Thoracic aorta (tissue), 2 donors: ENCODE measurements around the gene A2M. TPM values are rescaled to one million over a fixed set of nuclear protein-coding genes. Genes with fewer than 3 reads are reported as not detected.

ENCODE experiments used
- ATAC-seq: fragments of 150-250 bp; one replicate; pipeline ENCODE4 v1.8.0; 2017; ENCODE audit warnings: low read depth; ENCODE audit not compliant: insufficient number of reproducible peaks, low FRiP score
- DNase-seq: peaks from one replicate; pipeline ENCODE4 v3.0.0-alpha.2; 2020; ENCODE audit warnings: low spot score
- H3K27ac ChIP-seq, 2 donors: fragments of 200-600 bp; sonication (generic); 1 replicate in 1 of 2; 2 replicates in 1 of 2; pipeline ENCODE4 v1.5.1; 2016; ENCODE audit warnings: mild to moderate bottlenecking in 2 of 2, moderate library complexity in 2 of 2
- H3K27me3 ChIP-seq: fragments of 200-600 bp; sonication (generic); replicated peaks from 2 replicates; pipeline ENCODE4 v1.6.0; 2016; ENCODE audit warnings: mild to moderate bottlenecking; ENCODE audit not compliant: insufficient read depth
- H3K36me3 ChIP-seq: fragments of 200-600 bp; sonication (generic); one replicate; pipeline ENCODE4 v1.5.1; 2016
- H3K4me1 ChIP-seq, 2 donors: fragments of 200-600 bp; sonication (generic); 1 replicate in 1 of 2; 2 replicates in 1 of 2; pipeline versions ENCODE4 v1.5.1 to v1.6.0; 2016; ENCODE audit warnings: low read depth in 2 of 2, mild to moderate bottlenecking in 1 of 2; ENCODE audit not compliant: control insufficient read depth in 1 of 2
- H3K4me3 ChIP-seq: fragments of 200-600 bp; sonication (generic); 2 replicates; pipeline ENCODE4 v1.5.1; 2016; ENCODE audit warnings: mild to moderate bottlenecking
- H3K9me3 ChIP-seq: fragments of 200-600 bp; sonication (generic); 2 replicates; pipeline ENCODE4 v1.5.1; 2016
- total RNA-seq, 2 donors: library from RNA; depleted of rRNA; stranded (reverse); fragments of >200 nt; gene quantifications; one replicate each; pipeline versions ENCODE4 v1.1.0 to v1.2.3, GENCODE V29; 2016
- TF ChIP-seq, protein P1 (sequence below): fragments of 200-600 bp; sonication (generic); IDR thresholded peaks from one replicate; pipeline ENCODE4 v1.5.1; 2019; ENCODE audit warnings: antibody characterized with exemption

The A2M gene
- total RNA-seq, 2 donors from 2014 or later: 1,073 to 1,118 TPM

DNA sequence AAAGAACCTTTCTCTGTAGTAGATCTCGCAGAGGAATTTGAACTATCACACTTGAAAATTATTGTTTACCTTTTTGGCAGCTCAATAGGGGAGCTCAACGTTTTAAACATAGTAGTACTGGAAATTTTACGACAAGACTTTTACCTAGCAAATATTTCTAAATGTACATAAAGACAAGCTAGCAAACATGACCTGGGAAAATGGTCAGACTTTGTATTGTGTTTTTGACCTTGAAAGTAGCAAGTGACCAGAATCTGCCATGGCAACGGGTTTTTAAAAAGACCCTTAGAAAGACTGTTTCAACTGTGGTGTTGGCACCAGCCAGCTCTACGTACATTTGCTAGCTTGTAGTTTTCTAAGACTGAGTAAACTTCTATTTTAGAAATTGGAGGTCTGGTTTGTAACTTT, 20.2 kb upstream of the A2M start:
- no peak overlapping the region for H3K4me3 ChIP-seq
- H3K27me3 ChIP-seq: no peaks in the 10 kb centered on the region
- TF ChIP-seq, protein P1, sequence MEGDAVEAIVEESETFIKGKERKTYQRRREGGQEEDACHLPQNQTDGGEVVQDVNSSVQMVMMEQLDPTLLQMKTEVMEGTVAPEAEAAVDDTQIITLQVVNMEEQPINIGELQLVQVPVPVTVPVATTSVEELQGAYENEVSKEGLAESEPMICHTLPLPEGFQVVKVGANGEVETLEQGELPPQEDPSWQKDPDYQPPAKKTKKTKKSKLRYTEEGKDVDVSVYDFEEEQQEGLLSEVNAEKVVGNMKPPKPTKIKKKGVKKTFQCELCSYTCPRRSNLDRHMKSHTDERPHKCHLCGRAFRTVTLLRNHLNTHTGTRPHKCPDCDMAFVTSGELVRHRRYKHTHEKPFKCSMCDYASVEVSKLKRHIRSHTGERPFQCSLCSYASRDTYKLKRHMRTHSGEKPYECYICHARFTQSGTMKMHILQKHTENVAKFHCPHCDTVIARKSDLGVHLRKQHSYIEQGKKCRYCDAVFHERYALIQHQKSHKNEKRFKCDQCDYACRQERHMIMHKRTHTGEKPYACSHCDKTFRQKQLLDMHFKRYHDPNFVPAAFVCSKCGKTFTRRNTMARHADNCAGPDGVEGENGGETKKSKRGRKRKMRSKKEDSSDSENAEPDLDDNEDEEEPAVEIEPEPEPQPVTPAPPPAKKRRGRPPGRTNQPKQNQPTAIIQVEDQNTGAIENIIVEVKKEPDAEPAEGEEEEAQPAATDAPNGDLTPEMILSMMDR: no peak
- no peak for ATAC-seq
- no peaks in the 10 kb centered on the region for H3K4me1 ChIP-seq
- H3K36me3 ChIP-seq: no peaks in the 10 kb centered on the region
- no peak overlapping the region for H3K27ac ChIP-seq
- no peaks in the 10 kb centered on the region for H3K9me3 ChIP-seq
- DNase-seq: no peak

DNA sequence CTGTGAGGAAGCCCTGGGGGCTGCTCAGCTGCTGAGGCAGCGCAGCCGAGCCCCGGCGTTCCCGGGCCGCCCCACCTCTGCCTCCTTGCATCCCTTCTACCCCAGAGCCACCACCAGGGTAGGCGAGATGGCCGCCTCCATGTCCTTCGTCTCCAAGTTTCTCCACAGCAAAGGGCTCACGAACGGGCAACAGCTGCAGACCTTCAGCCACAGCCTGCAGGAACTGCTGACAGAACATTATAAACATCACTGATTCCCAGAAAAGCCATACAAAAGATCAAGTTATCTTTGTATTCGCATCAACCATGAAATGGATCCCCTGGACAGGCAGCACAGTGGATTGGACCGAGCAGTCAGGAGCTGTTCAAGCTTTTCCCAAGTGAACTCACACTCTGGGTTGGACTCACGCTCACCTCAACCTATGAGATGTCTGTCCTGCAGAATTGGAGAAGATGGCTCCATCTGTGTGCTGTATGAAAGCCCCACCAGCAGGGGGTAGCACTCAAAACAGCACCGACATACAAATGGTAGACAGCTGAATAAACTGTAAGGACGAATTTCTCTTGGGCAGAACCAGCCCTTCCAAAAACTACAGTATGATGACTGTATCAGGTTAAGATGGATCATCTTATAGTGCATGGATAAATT, 19.4 kb upstream of the A2M start:
- no peaks in the 10 kb centered on the region for H3K4me1 ChIP-seq
- H3K9me3 ChIP-seq: no peaks in the 10 kb centered on the region
- no peak overlapping the region for H3K4me3 ChIP-seq
- H3K36me3 ChIP-seq: no peaks in the 10 kb centered on the region
- H3K27me3 ChIP-seq: no peaks in the 10 kb centered on the region
- DNase-seq (no peak), ATAC-seq (no peak)
- TF ChIP-seq, protein P1: no peak
- no peak overlapping the region for H3K27ac ChIP-seq

- no peaks in the 10 kb centered on the region for H3K36me3 ChIP-seq
- no peak overlapping the region for H3K27ac ChIP-seq
- no peaks in the 10 kb centered on the region for H3K9me3 ChIP-seq
- TF ChIP-seq, protein P1: no peak
- H3K27me3 ChIP-seq: no peaks in the 10 kb centered on the region
- DNase-seq: no peak
- no peaks in the 10 kb centered on the region for H3K4me1 ChIP-seq
- H3K4me3 ChIP-seq: no peak overlapping the region
- ATAC-seq: no peak
Observed at GRCh38 chr12:9133216-9133916, 17.6 kb upstream of the A2M start.

DNA sequence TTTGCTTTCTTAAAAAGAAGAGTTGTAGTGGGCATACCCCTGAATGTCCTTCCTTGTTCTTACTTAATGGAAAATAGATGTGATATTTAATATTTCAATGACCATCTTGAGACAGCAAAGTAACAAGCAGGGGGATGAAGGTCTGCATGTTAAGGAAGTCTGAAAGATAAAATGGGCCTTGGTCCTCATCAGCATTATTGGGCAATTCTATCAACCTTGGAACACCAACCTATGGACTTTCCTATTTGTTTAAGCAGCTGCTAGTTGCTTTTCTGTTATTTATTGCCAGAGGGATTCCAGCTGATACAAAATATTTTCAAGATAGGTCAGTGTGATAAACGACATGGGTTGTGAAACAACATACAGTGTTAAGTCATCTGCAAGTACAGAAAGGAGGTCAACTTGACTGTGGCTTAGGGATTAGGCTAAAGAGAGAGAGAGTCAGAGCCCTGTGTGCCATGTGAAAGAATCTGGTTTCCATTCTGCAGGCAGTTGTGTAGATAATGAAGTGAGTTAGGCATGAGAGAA, 16.4 kb upstream of the A2M start:
- H3K4me1 ChIP-seq: no peaks in the 10 kb centered on the region
- DNase-seq: no peak
- ATAC-seq: no peak
- no peaks in the 10 kb centered on the region for H3K36me3 ChIP-seq
- H3K9me3 ChIP-seq: no peaks in the 10 kb centered on the region
- TF ChIP-seq, protein P1: no peak
- H3K27me3 ChIP-seq: no peaks in the 10 kb centered on the region
- no peak overlapping the region for H3K27ac ChIP-seq
- no peak overlapping the region for H3K4me3 ChIP-seq

- Histone ChIP-seq H3K27ac (no peak overlapping the region), H3K4me1 (no peaks in the 10 kb centered on the region), H3K27me3 (no peaks in the 10 kb centered on the region), H3K36me3 (no peaks in the 10 kb centered on the region), H3K4me3 (no peak overlapping the region), H3K9me3 (no peaks in the 10 kb centered on the region)
- ATAC-seq (no peak), DNase-seq (no peak)
- TF ChIP-seq, protein P1: no peak
Observed at GRCh38 chr12:9130244-9130643, 14.5 kb upstream of the A2M start.
